WTC11 (cell line): ENCODE data around the gene MYBPC2. TPM values are rescaled to one million over a fixed set of nuclear protein-coding genes. Genes with fewer than 3 reads are reported as not detected.

ENCODE experiments used
- ATAC-seq: fragments of 200-7000 bp; cut with Tn5 transposase; 2 replicates; pipeline ENCODE4 v1.10.0; 2021; ENCODE audit warnings: mild to moderate bottlenecking, moderate library complexity
- CTCF ChIA-PET: fragments of 300-600 bp; sonication (Branson Sonifier 250); formaldehyde crosslinking; loops from one replicate; lab custom pipeline; 2021; ENCODE audit warnings: antibody characterized with exemption; lab: Charles Lee
- POLR2A ChIA-PET: fragments of 350-600 bp; sonication (Branson Sonifier 250); formaldehyde crosslinking; loops from one replicate; lab custom pipeline; 2021; ENCODE audit warnings: antibody characterized with exemption; lab: Charles Lee
- DNase-seq: peaks from one replicate; pipeline ENCODE4 v3.0.0; 2021; ENCODE audit warnings: low spot score
- H3K27ac Mint-ChIP-seq: 2 replicates; pipeline ENCODE4 v1.8.0; 2021; ENCODE audit warnings: mixed read lengths
- H3K27me3 Mint-ChIP-seq: 2 replicates; pipeline ENCODE4 v1.8.0; 2021; ENCODE audit warnings: low read depth, mild to moderate bottlenecking, moderate library complexity, mixed read lengths
- H3K36me3 Mint-ChIP-seq: 2 replicates; pipeline ENCODE4 v1.8.0; 2021; ENCODE audit warnings: mixed read lengths
- H3K4me1 Mint-ChIP-seq: 2 replicates; pipeline ENCODE4 v1.8.0; 2022; ENCODE audit warnings: mixed read lengths
- H3K4me3 Mint-ChIP-seq: 2 replicates; pipeline ENCODE4 v1.8.0; 2021; ENCODE audit warnings: mild to moderate bottlenecking, moderate library complexity, mixed read lengths
- H3K9me3 Mint-ChIP-seq: 2 replicates; pipeline ENCODE4 v1.8.0; 2021; ENCODE audit warnings: mixed read lengths
- AR ChIP-seq: fragments of 250-450 bp; sonication (Bioruptor Pico); IDR thresholded peaks from 2 replicates; pipeline ENCODE4 v1.9.0; 2021; ENCODE audit warnings: mild to moderate bottlenecking
- ATF6 ChIP-seq: sonication (generic); formaldehyde crosslinking; IDR thresholded peaks from 2 replicates; pipeline ENCODE4 v1.8.1; 2023; ENCODE audit warnings: mild to moderate bottlenecking, missing genetic modification reagents
- E2F1 ChIP-seq: sonication (generic); formaldehyde crosslinking; IDR thresholded peaks from 2 replicates; pipeline ENCODE4 v1.8.0; 2022; ENCODE audit warnings: mild to moderate bottlenecking, missing genetic modification reagents
- E2F5 ChIP-seq: sonication (generic); formaldehyde crosslinking; IDR thresholded peaks from 2 replicates; pipeline ENCODE4 v1.8.1; 2022; ENCODE audit warnings: mild to moderate bottlenecking, moderate library complexity, missing genetic modification reagents
- FOXK1 ChIP-seq: sonication (generic); formaldehyde crosslinking; IDR thresholded peaks from 2 replicates; pipeline ENCODE4 v1.8.0; 2022; ENCODE audit warnings: mild to moderate bottlenecking, moderate library complexity, missing genetic modification reagents
- GABPB1 ChIP-seq: sonication (generic); formaldehyde crosslinking; IDR thresholded peaks from 2 replicates; pipeline ENCODE4 v1.8.1; 2023; ENCODE audit warnings: mild to moderate bottlenecking, missing genetic modification reagents
- JAZF1 ChIP-seq: fragments of 250-450 bp; sonication (Bioruptor Pico); IDR thresholded peaks from 2 replicates; pipeline ENCODE4 v1.9.0; 2021; ENCODE audit warnings: moderate library complexity, mild to moderate bottlenecking, inconsistent platforms
- MAX ChIP-seq: sonication (generic); formaldehyde crosslinking; IDR thresholded peaks from 2 replicates; pipeline ENCODE4 v1.8.0; 2022; ENCODE audit warnings: mild to moderate bottlenecking, missing genetic modification reagents
- MLX ChIP-seq: sonication (generic); formaldehyde crosslinking; IDR thresholded peaks from 2 replicates; pipeline ENCODE4 v1.8.1; 2023; ENCODE audit warnings: mild to moderate bottlenecking, missing genetic modification reagents, moderate library complexity
- NFATC4 ChIP-seq: fragments of 250-450 bp; sonication (Bioruptor Pico); IDR thresholded peaks from 2 replicates; pipeline ENCODE4 v1.9.0; 2021; ENCODE audit warnings: mild to moderate bottlenecking
- NR1H2 ChIP-seq: sonication (generic); formaldehyde crosslinking; IDR thresholded peaks from 2 replicates; pipeline ENCODE4 v1.9.0; 2021; ENCODE audit warnings: mild to moderate bottlenecking, moderate library complexity, missing genetic modification reagents
- NR2C2 ChIP-seq: sonication (generic); formaldehyde crosslinking; IDR thresholded peaks from 2 replicates; pipeline ENCODE4 v1.8.0; 2022; ENCODE audit warnings: mild to moderate bottlenecking, missing genetic modification reagents
- PREB ChIP-seq: sonication (generic); formaldehyde crosslinking; IDR thresholded peaks from 2 replicates; pipeline ENCODE4 v1.8.1; 2022; ENCODE audit warnings: mild to moderate bottlenecking, missing genetic modification reagents, moderate library complexity, borderline replicate concordance
- RELA ChIP-seq: sonication (generic); formaldehyde crosslinking; IDR thresholded peaks from 2 replicates; pipeline ENCODE4 v1.8.1; 2022; ENCODE audit warnings: missing genetic modification reagents, mild to moderate bottlenecking, borderline replicate concordance
- RORB ChIP-seq: fragments of 250-450 bp; sonication (Bioruptor Pico); IDR thresholded peaks from 2 replicates; pipeline ENCODE4 v1.9.0; 2021; ENCODE audit warnings: mild to moderate bottlenecking
- USF1 ChIP-seq: sonication (generic); formaldehyde crosslinking; IDR thresholded peaks from 2 replicates; pipeline ENCODE4 v1.8.0; 2022; ENCODE audit warnings: mild to moderate bottlenecking, missing genetic modification reagents
- ZMAT4 ChIP-seq: fragments of 250-450 bp; sonication (Bioruptor Pico); IDR thresholded peaks from 2 replicates; pipeline ENCODE4 v1.9.0; 2021; ENCODE audit warnings: mild to moderate bottlenecking
- ZNF121 ChIP-seq: sonication (generic); formaldehyde crosslinking; IDR thresholded peaks from 2 replicates; pipeline ENCODE4 v1.8.0; 2023; ENCODE audit warnings: missing genetic modification reagents
- ZNF263 ChIP-seq: sonication (generic); formaldehyde crosslinking; IDR thresholded peaks from 2 replicates; pipeline ENCODE4 v1.8.1; 2022; ENCODE audit warnings: low read depth, mild to moderate bottlenecking, moderate library complexity, missing genetic modification reagents
- ZNF281 ChIP-seq: sonication (generic); formaldehyde crosslinking; IDR thresholded peaks from 2 replicates; pipeline ENCODE4 v1.8.0; 2023; ENCODE audit warnings: mild to moderate bottlenecking, missing genetic modification reagents
- total RNA-seq: library from RNA; stranded (reverse); gene quantifications from 3 replicates; pipeline ENCODE4 v1.2.3, GENCODE V29; 2021

The MYBPC2 gene
- total RNA-seq, 1 experiment from 2014 or later = 2.6 TPM

GRCh38 chr19:50387176-50387867 is 45.4 kb upstream of the MYBPC2 start:
- Mint-ChIP-seq H3K4me1 (peaks cover 21% of the 10 kb centered on the region), H3K36me3 (peaks cover 39% of the 10 kb centered on the region), H3K9me3 (peaks cover 15% of the 10 kb centered on the region), H3K4me3 (no peak overlapping the region), H3K27ac (peak overlapping the region; percentile 4), H3K27me3 (no peaks in the 10 kb centered on the region)
- ChIA-PET POLR2A (no interaction called here), CTCF (interaction anchor here (1.2 kb wide), 1 partner anchor 30 kb away, joined by 3 read pairs; no protein-coding TSS in a partner anchor)
- no peak for TF ChIP-seq ZNF281
- TF ChIP-seq ZNF263 (CRISPR knock-in tag) = no peak
- TF ChIP-seq RORB (CRISPR knock-in tag) = no peak
- TF ChIP-seq NR1H2 (CRISPR knock-in tag) = no peak
- TF ChIP-seq ATF6 (CRISPR knock-in tag) = no peak
- TF ChIP-seq AR = no peak
- TF ChIP-seq GABPB1 (CRISPR knock-in tag) = no peak
- no peak for TF ChIP-seq ZMAT4 (CRISPR knock-in tag)
- TF ChIP-seq USF1 = no peak
- no peak for TF ChIP-seq JAZF1 (CRISPR knock-in tag)
- no peak for TF ChIP-seq NR2C2 (CRISPR knock-in tag)
- DNase-seq = no peak
- no peak for ATAC-seq

- no peak for ATAC-seq
- Mint-ChIP-seq H3K36me3 (peaks cover 45% of the 10 kb centered on the region), H3K27me3 (no peaks in the 10 kb centered on the region), H3K4me1 (peaks cover 21% of the 10 kb centered on the region), H3K27ac (peak overlapping the region; percentile 4), H3K4me3 (no peak overlapping the region), H3K9me3 (peaks cover 17% of the 10 kb centered on the region)
- POLR2A ChIA-PET = no interaction called here
- CTCF ChIA-PET = no interaction called here
- DNase-seq = no peak
- TF ChIP-seq ZNF121 = no peak
- TF ChIP-seq MLX = no peak
- TF ChIP-seq MAX (CRISPR knock-in tag) = no peak
- no peak for TF ChIP-seq PREB (CRISPR knock-in tag)
- no peak for TF ChIP-seq E2F1 (CRISPR knock-in tag)
- TF ChIP-seq E2F5 (CRISPR knock-in tag) = no peak
- TF ChIP-seq RELA (CRISPR knock-in tag) = no peak
- TF ChIP-seq FOXK1 (CRISPR knock-in tag) = no peak
- TF ChIP-seq NFATC4 = no peak
These were observed 44.8 kb upstream of the MYBPC2 start for GRCh38 chr19:50387868-50388245.
